CD1c-positive myeloid dendritic cell (primary cell): ENCODE data around the gene PSMB7.

Experiments used
- DNase-seq: peaks from one replicate; pipeline ENCODE4 v3.0.0-alpha.2; 2016; ENCODE audit errors: extremely low spot score

Gene PSMB7

GRCh38 chr9:124415102-124415851 is at the start of gene PSMB7:
Gene PSMB7 (minus strand): TSS chr9:124415442. CDS start chr9:124415425, 17 bp downstream.
- DNase-seq: peak; percentile 99

GRCh38 chr9:124462739-124463138 is 47.5 kb upstream of the PSMB7 start:
- no peak for DNase-seq

GRCh38 chr9:124458441-124458840 is 43.2 kb upstream of the PSMB7 start:
- no peak for DNase-seq

- no peak for DNase-seq
These were observed 42.7 kb upstream of the PSMB7 start for GRCh38 chr9:124457887-124458431.

- DNase-seq: no peak
These were observed 42.0 kb upstream of the PSMB7 start for GRCh38 chr9:124457079-124457886.

GRCh38 chr9:124456341-124457078 is 41.3 kb upstream of the PSMB7 start:
- no peak for DNase-seq

- no peak for DNase-seq
These were observed 40.6 kb upstream of the PSMB7 start for GRCh38 chr9:124455820-124456219.

- DNase-seq: no peak
These were observed 39.7 kb upstream of the PSMB7 start for GRCh38 chr9:124454791-124455443.

GRCh38 chr9:124454296-124454695 is 39.1 kb upstream of the PSMB7 start:
- DNase-seq: no peak

- DNase-seq: no peak
These were observed 38.4 kb upstream of the PSMB7 start for GRCh38 chr9:124453586-124454191.

- DNase-seq: peak; percentile 5
These were observed 37.8 kb upstream of the PSMB7 start for GRCh38 chr9:124452841-124453585.

GRCh38 chr9:124452326-124452725 is 37.1 kb upstream of the PSMB7 start:
- DNase-seq: no peak

- DNase-seq: no peak
These were observed 35.9 kb upstream of the PSMB7 start for GRCh38 chr9:124450931-124451661.

- no peak for DNase-seq
These were observed 35.1 kb upstream of the PSMB7 start, which contains the start of gene ADGRD2 for GRCh38 chr9:124450241-124450924. Gene ADGRD2 (plus strand): TSS chr9:124450451. CDS start chr9:124451667, 1,216 bp downstream.

- no peak for DNase-seq
These were observed 34.3 kb upstream of the PSMB7 start for GRCh38 chr9:124449381-124450151.

- DNase-seq: no peak
These were observed 32.8 kb upstream of the PSMB7 start for GRCh38 chr9:124448019-124448418.

- no peak for DNase-seq
These were observed 32.0 kb upstream of the PSMB7 start for GRCh38 chr9:124447297-124447661.

- DNase-seq: no peak
These were observed 28.9 kb upstream of the PSMB7 start for GRCh38 chr9:124444166-124444565.
